HEK293 (cell line): ENCODE measurements around the gene CDC14A.

Source experiments
- CTCF ChIA-PET: fragments of 350-600 bp; formaldehyde crosslinking; extraction: SDS; loops from one replicate; lab custom pipeline; 2021; ENCODE audit warnings: antibody characterized with exemption; lab: Yijun Ruan, JAX
- POLR2A ChIA-PET: fragments of 300-600 bp; formaldehyde crosslinking; extraction: SDS; loops from one replicate; lab custom pipeline; 2020; ENCODE audit warnings: antibody characterized with exemption, inconsistent platforms; lab: Yijun Ruan, JAX
- H3K27ac ChIP-seq: fragments of 200-500 bp; sonication (Bioruptor generic); 2 replicates; pipeline ENCODE4 v1.5.1; 2014; ENCODE audit warnings: low read depth, low read length, control low read depth, inconsistent platforms; ENCODE audit errors: extremely low read depth
- H3K36me3 ChIP-seq, 2 experiments: fragments of 200-500 bp in 1 of 2; sonication (Bioruptor generic) in 1 of 2; 1 replicate in 1 of 2; 2 replicates in 1 of 2; pipeline ENCODE4 v1.5.1; 2014 to 2017; ENCODE audit warnings: inconsistent platforms in 2 of 2, low read length in 2 of 2; ENCODE audit not compliant: control insufficient read depth in 2 of 2, insufficient read depth in 1 of 2
- H3K4me1 ChIP-seq: fragments of 200-500 bp; sonication (Bioruptor generic); 2 replicates; pipeline ENCODE4 v1.5.1; 2014; ENCODE audit warnings: mild to moderate bottlenecking, low read length, inconsistent platforms; ENCODE audit not compliant: control insufficient read depth, insufficient read depth
- H3K4me3 ChIP-seq: 2 replicates; pipeline ENCODE4 v1.5.1; 2011; ENCODE audit warnings: low read depth, mild to moderate bottlenecking, control low read depth, low read length, moderate library complexity
- H3K9me3 ChIP-seq: fragments of 200-500 bp; sonication (Bioruptor generic); 2 replicates; pipeline ENCODE4 v1.5.1; 2014; ENCODE audit warnings: low read depth, low read length, inconsistent platforms; ENCODE audit not compliant: control insufficient read depth, insufficient read depth
- GLIS2 ChIP-seq: fragments of 450-650 bp; formaldehyde crosslinking; IDR thresholded peaks from 2 replicates; pipeline ENCODE4 v1.5.1; 2016; ENCODE audit warnings: missing biosample characterization, missing genetic modification characterization
- KLF1 ChIP-seq: fragments of 450-650 bp; formaldehyde crosslinking; IDR thresholded peaks from 2 replicates; pipeline ENCODE4 v1.5.1; 2016; ENCODE audit warnings: missing biosample characterization, missing genetic modification characterization
- MZF1 ChIP-seq: fragments of 450-650 bp; formaldehyde crosslinking; IDR thresholded peaks from 2 replicates; pipeline ENCODE4 v1.5.1; 2017; ENCODE audit warnings: missing biosample characterization, missing genetic modification characterization, borderline replicate concordance
- SCRT2 ChIP-seq: fragments of 450-650 bp; formaldehyde crosslinking; IDR thresholded peaks from 2 replicates; pipeline ENCODE4 v1.5.1; 2016; ENCODE audit warnings: missing biosample characterization, missing genetic modification characterization
- TCF7L2 ChIP-seq: IDR thresholded peaks from 2 replicates; pipeline ENCODE4 v1.6.1; 2011; ENCODE audit warnings: low read depth, mild to moderate bottlenecking, inconsistent platforms, low read length, moderate library complexity, borderline replicate concordance
- ZNF157 ChIP-seq: fragments of 450-650 bp; formaldehyde crosslinking; IDR thresholded peaks from 2 replicates; pipeline ENCODE4 v1.5.1; 2016; ENCODE audit warnings: missing biosample characterization, missing genetic modification characterization
- ZNF211 ChIP-seq: fragments of 450-650 bp; formaldehyde crosslinking; IDR thresholded peaks from 2 replicates; pipeline ENCODE4 v1.5.1; 2016; ENCODE audit warnings: low read depth, missing biosample characterization, missing genetic modification characterization
- ZNF248 ChIP-seq: fragments of 450-650 bp; formaldehyde crosslinking; IDR thresholded peaks from 2 replicates; pipeline ENCODE4 v1.5.1; 2017; ENCODE audit warnings: missing biosample characterization, missing genetic modification characterization
- ZNF48 ChIP-seq: fragments of 450-650 bp; formaldehyde crosslinking; IDR thresholded peaks from 2 replicates; pipeline ENCODE4 v1.5.1; 2016; ENCODE audit warnings: missing biosample characterization, missing genetic modification characterization
- ZNF530 ChIP-seq: fragments of 450-650 bp; formaldehyde crosslinking; IDR thresholded peaks from 2 replicates; pipeline ENCODE4 v1.5.1; 2016; ENCODE audit warnings: low read depth, missing biosample characterization, missing genetic modification characterization
- ZNF571 ChIP-seq: fragments of 450-650 bp; formaldehyde crosslinking; IDR thresholded peaks from 2 replicates; pipeline ENCODE4 v1.5.0; 2017; ENCODE audit warnings: missing biosample characterization, missing genetic modification characterization
- ZNF677 ChIP-seq: fragments of 450-650 bp; IDR thresholded peaks from 2 replicates; pipeline ENCODE4 v1.5.0; 2018; ENCODE audit warnings: missing biosample characterization, mild to moderate bottlenecking, missing genetic modification characterization, moderate library complexity
- ZNF707 ChIP-seq: fragments of 450-650 bp; formaldehyde crosslinking; IDR thresholded peaks from 2 replicates; pipeline ENCODE4 v1.5.1; 2016; ENCODE audit warnings: missing biosample characterization, missing genetic modification characterization
- ZNF747 ChIP-seq: fragments of 450-650 bp; formaldehyde crosslinking; IDR thresholded peaks from 2 replicates; pipeline ENCODE4 v1.5.1; 2016; ENCODE audit warnings: missing biosample characterization, missing genetic modification characterization
- ZNF776 ChIP-seq: fragments of 450-650 bp; formaldehyde crosslinking; IDR thresholded peaks from 2 replicates; pipeline ENCODE4 v1.5.0; 2017; ENCODE audit warnings: missing biosample characterization, missing genetic modification characterization, borderline replicate concordance
- ZSCAN16 ChIP-seq: fragments of 450-650 bp; formaldehyde crosslinking; IDR thresholded peaks from 2 replicates; pipeline ENCODE4 v1.5.1; 2016; ENCODE audit warnings: missing biosample characterization, missing genetic modification characterization
- TF ChIP-seq, protein P1 (sequence below): fragments of 450-650 bp; formaldehyde crosslinking; conservative IDR thresholded peaks from 2 replicates; pipeline ENCODE4 v1.5.1; 2016; ENCODE audit warnings: low read depth, missing biosample characterization, missing genetic modification characterization
- TF ChIP-seq, protein P2 (sequence below): fragments of 450-650 bp; formaldehyde crosslinking; IDR thresholded peaks from 2 replicates; pipeline ENCODE4 v1.5.1; 2016; ENCODE audit warnings: missing biosample characterization, missing genetic modification characterization
- TF ChIP-seq, protein P3 (sequence below): fragments of 450-650 bp; formaldehyde crosslinking; IDR thresholded peaks from 2 replicates; pipeline ENCODE4 v1.5.1; 2016; ENCODE audit warnings: missing biosample characterization, missing genetic modification characterization, low read depth
- TF ChIP-seq, protein P4 (sequence below): fragments of 450-650 bp; formaldehyde crosslinking; IDR thresholded peaks from 2 replicates; pipeline ENCODE4 v1.5.1; 2017; ENCODE audit warnings: missing biosample characterization, missing genetic modification characterization

Gene CDC14A

DNA sequence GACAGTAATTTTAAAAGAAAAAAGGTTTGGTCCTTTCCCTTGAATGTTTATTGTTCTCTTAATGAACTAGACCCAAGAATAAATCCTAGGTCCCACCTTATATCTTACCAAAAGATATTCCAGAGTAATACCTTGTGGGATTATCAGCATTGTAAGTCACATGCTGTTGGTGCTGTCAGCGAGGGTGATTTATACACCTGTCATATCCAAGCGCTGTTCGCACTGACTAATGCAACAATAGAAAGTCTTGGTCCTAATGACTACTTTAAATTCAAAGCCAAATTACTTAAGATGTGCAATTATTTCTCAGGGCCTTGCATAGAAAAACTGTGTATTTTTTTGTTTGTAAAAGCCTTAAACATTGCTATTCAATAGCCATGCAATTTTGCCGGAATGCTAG, 192.5 kb downstream of the CDC14A start:
- H3K36me3 ChIP-seq = no peaks in the 10 kb centered on the region
- TF ChIP-seq ZNF571 (tag by site-specific recombination) (no peak), TCF7L2 (no peak), ZNF776 (tag by site-specific recombination) (no peak), ZNF211 (no peak), ZNF48 (no peak), MZF1 (no peak), ZNF530 (tag by site-specific recombination) (no peak), KLF1 (tag by site-specific recombination) (no peak), ZNF747 (tag by site-specific recombination) (no peak), ZSCAN16 (tag by site-specific recombination) (no peak), ZNF157 (no peak), ZNF677 (tag by site-specific recombination) (no peak), ZNF707 (no peak), GLIS2 (tag by site-specific recombination) (no peak), SCRT2 (tag by site-specific recombination) (no peak), ZNF248 (tag by site-specific recombination) (no peak)
- TF ChIP-seq, protein P1, sequence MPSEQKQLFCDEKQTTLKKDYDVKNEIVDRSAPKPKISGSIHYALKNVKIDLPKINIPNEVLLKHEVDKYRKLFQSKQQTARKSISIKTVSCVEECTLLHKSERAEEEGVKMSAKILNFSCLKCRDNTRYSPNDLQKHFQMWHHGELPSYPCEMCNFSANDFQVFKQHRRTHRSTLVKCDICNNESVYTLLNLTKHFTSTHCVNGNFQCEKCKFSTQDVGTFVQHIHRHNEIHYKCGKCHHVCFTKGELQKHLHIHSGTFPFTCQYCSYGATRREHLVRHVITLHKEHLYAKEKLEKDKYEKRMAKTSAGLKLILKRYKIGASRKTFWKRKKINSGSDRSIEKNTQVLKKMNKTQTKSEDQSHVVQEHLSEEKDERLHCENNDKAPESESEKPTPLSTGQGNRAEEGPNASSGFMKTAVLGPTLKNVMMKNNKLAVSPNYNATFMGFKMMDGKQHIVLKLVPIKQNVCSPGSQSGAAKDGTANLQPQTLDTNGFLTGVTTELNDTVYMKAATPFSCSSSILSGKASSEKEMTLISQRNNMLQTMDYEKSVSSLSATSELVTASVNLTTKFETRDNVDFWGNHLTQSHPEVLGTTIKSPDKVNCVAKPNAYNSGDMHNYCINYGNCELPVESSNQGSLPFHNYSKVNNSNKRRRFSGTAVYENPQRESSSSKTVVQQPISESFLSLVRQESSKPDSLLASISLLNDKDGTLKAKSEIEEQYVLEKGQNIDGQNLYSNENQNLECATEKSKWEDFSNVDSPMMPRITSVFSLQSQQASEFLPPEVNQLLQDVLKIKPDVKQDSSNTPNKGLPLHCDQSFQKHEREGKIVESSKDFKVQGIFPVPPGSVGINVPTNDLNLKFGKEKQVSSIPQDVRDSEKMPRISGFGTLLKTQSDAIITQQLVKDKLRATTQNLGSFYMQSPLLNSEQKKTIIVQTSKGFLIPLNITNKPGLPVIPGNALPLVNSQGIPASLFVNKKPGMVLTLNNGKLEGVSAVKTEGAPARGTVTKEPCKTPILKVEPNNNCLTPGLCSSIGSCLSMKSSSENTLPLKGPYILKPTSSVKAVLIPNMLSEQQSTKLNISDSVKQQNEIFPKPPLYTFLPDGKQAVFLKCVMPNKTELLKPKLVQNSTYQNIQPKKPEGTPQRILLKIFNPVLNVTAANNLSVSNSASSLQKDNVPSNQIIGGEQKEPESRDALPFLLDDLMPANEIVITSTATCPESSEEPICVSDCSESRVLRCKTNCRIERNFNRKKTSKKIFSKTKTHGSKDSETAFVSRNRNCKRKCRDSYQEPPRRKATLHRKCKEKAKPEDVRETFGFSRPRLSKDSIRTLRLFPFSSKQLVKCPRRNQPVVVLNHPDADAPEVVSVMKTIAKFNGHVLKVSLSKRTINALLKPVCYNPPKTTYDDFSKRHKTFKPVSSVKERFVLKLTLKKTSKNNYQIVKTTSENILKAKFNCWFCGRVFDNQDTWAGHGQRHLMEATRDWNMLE (tag by site-specific recombination) = no peak
- TF ChIP-seq, protein P2, sequence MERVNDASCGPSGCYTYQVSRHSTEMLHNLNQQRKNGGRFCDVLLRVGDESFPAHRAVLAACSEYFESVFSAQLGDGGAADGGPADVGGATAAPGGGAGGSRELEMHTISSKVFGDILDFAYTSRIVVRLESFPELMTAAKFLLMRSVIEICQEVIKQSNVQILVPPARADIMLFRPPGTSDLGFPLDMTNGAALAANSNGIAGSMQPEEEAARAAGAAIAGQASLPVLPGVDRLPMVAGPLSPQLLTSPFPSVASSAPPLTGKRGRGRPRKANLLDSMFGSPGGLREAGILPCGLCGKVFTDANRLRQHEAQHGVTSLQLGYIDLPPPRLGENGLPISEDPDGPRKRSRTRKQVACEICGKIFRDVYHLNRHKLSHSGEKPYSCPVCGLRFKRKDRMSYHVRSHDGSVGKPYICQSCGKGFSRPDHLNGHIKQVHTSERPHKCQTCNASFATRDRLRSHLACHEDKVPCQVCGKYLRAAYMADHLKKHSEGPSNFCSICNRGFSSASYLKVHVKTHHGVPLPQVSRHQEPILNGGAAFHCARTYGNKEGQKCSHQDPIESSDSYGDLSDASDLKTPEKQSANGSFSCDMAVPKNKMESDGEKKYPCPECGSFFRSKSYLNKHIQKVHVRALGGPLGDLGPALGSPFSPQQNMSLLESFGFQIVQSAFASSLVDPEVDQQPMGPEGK = no peak
- TF ChIP-seq, protein P3, sequence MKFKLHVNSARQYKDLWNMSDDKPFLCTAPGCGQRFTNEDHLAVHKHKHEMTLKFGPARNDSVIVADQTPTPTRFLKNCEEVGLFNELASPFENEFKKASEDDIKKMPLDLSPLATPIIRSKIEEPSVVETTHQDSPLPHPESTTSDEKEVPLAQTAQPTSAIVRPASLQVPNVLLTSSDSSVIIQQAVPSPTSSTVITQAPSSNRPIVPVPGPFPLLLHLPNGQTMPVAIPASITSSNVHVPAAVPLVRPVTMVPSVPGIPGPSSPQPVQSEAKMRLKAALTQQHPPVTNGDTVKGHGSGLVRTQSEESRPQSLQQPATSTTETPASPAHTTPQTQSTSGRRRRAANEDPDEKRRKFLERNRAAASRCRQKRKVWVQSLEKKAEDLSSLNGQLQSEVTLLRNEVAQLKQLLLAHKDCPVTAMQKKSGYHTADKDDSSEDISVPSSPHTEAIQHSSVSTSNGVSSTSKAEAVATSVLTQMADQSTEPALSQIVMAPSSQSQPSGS (tag by site-specific recombination) = no peak
- TF ChIP-seq, protein P4, sequence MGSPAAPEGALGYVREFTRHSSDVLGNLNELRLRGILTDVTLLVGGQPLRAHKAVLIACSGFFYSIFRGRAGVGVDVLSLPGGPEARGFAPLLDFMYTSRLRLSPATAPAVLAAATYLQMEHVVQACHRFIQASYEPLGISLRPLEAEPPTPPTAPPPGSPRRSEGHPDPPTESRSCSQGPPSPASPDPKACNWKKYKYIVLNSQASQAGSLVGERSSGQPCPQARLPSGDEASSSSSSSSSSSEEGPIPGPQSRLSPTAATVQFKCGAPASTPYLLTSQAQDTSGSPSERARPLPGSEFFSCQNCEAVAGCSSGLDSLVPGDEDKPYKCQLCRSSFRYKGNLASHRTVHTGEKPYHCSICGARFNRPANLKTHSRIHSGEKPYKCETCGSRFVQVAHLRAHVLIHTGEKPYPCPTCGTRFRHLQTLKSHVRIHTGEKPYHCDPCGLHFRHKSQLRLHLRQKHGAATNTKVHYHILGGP (tag by site-specific recombination) = no peak
- H3K9me3 ChIP-seq = no peaks in the 10 kb centered on the region
- ChIA-PET POLR2A (no interaction called here), CTCF (no interaction called here)
- H3K4me3 ChIP-seq = no peak overlapping the region
- H3K4me1 ChIP-seq = no peaks in the 10 kb centered on the region
- no peak overlapping the region for H3K27ac ChIP-seq
